Measurements from ENCODE around the gene THAP4. TPM values are rescaled to one million over a fixed set of nuclear protein-coding genes. Genes with fewer than 3 reads are reported as not detected.
"Not testable (repeated sequence)": the region's sequence is repeated elsewhere in the genome, so short reads cannot be mapped to it uniquely, and the experiment has no call there.

The THAP4 gene
- polyA plus RNA-seq, 3 donors: 38.4 to 51.2 (median 41.2) TPM

DNA sequence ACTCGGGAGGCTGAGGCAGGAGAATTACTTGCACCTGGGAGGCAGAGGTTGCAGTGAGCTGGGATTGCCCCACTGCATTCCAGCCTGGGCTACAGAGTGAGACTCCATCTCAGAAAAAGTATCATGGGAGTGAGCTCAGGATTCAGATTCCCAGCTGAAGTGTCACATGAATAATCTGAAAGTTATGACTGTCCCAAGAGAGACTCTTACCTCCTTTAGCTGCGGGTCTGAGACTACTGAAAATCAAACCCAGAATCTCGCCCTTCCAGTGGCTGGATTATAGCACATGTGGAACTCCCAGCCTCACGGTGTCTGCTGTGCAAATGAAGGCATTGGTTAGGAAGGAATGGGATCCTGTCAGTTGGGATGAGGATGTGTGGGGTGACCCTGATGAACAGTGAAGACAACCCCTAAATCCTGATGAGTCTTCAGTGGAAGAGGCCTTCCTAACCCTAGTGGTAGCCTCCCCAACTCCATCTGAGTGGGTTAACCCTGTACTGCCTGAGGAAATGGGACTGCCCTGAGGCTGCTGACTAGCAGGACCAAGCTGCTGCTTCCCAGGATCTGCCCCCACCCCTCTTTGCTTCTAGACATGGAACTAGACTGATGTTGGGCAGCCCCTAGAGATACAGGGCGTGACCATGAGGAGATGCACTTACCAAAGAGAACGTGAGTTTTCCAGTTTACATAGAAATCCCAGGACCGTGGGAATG is 61.9 kb downstream of the THAP4 start:
- H3K27ac ChIP-seq (ENCODE audit: low read depth, low read length): no peak overlapping the region
- WGBS, 3 donors: 79 to 92% (median 85%) methylated on average over 7 of the region's 7 CpGs

DNA sequence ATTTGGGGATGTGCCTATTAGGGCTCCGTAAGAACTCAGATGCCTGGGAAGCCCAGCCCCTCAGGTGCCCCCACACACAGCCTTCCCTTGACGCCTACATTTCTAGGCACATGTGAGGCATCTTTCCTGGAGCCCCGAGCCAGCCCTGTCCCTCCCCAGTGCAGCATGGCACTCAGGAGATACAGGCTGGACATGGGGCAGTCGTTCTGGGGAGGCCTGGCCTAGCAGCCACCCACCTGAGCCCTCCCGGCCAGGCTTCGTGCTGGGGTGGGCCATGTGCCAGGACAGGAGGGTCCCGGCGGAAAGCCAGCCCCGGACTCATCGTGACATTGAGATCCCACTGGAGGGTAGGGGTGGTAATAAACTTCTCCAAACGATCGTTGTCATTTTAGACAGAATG is 63.2 kb downstream of the THAP4 start:
- 87 to 93% (median 90%) methylated on average over 12 of the region's 12 CpGs for WGBS, 3 donors
- no peak overlapping the region for H3K27ac ChIP-seq (ENCODE audit: low read depth, low read length)

- H3K27ac ChIP-seq (ENCODE audit: low read depth, low read length): not testable (repeated sequence)
- 92 to 94% (median 93%) methylated on average over 15 to 20 of the region's 20 CpGs for WGBS, 3 donors
Observed at GRCh38 chr2:241572915-241573651, 63.9 kb downstream of the THAP4 start.

DNA sequence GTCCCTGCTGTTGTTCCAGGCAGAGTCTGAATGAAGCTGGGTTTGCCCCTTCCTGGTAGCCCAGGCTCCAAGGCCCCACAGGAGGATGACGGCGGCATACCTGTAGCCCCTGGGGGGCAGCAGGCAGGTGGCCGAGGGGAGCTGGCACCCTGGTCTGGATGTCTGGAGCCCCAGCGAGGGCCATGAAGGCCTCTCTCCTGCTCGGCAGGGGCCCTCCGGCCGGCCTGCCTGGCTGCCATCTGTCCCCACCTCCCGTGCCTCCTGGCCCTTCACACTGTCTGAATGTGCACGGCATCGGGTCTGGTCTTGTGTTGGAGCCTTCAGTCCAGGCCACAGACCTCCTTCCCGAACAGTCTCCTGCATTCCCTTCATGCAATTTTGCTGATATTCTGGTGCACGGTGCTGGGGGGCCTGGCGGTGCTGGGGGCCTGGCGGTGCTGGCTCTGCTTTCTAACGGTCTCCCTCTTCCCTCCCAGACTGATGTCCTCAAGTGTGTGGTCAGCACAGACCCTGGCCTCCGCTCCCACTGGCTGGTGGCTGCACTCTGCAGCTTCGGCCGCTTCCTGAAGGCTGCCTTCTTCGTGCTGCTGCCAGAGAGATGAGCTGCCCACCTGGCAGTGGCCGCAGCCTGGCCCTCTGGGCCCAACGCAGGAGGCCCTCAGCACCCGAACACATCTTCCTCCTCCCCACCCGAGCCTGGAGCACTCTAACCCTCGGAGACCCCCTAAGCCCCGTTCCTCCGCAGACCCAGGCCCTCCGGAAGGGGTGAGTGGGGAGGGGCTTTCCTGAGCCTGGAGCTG is 64.9 kb downstream of the THAP4 start:
- H3K27ac ChIP-seq (ENCODE audit: low read depth, low read length): no peak overlapping the region
- 86 to 92% (median 89%) methylated on average over 26 to 27 of the region's 27 CpGs for WGBS, 3 donors

- no peak overlapping the region for H3K27ac ChIP-seq (ENCODE audit: low read depth, low read length)
- WGBS, 3 donors: 63 to 92% (median 65%) methylated on average over 22 to 23 of the region's 23 CpGs
Observed at GRCh38 chr2:241570961-241571581, 65.9 kb downstream of the THAP4 start.

GRCh38 chr2:241569831-241570281 is 67.1 kb downstream of the THAP4 start:
- WGBS, 3 donors: 91 to 98% (median 91%) methylated on average over 23 of the region's 23 CpGs
- H3K27ac ChIP-seq (ENCODE audit: low read depth, low read length): no peak overlapping the region

GRCh38 chr2:241568726-241569125 is 68.2 kb downstream of the THAP4 start:
- no peak overlapping the region for H3K27ac ChIP-seq (ENCODE audit: low read depth, low read length)
- WGBS, 3 donors: 92 to 97% (median 93%) methylated on average over 4 of the region's 4 CpGs

GRCh38 chr2:241567776-241568175 is 69.2 kb downstream of the THAP4 start:
- 93 to 96% (median 95%) methylated on average over 7 to 8 of the region's 8 CpGs for WGBS, 3 donors
- H3K27ac ChIP-seq (ENCODE audit: low read depth, low read length): no peak overlapping the region

DNA sequence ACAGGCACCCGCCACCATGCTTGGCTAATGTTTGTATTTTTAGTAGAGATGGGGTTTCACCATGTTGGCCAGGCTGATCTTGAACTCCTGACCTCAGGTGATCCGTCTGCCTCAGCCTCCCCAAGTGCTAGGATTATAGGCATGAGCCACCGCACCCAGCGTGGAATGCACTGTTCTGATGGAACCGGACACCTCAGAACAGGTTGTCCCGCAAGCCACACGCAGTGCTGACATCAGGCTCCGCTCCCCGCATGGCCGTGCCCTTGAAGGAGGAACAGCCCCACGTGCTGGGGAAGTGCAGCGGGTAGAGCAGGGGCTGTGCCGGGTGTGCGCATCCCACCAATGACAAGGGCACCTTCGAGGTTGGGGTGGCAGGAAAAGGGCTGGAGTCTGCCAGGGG is 69.7 kb downstream of the THAP4 start:
- WGBS, 3 donors: 89 to 93% (median 89%) methylated on average over 10 to 15 of the region's 15 CpGs
- H3K27ac ChIP-seq (ENCODE audit: low read depth, low read length): not testable (repeated sequence)

GRCh38 chr2:241566468-241566867 is 70.5 kb downstream of the THAP4 start:
- H3K27ac ChIP-seq (ENCODE audit: low read depth, low read length): no peak overlapping the region
- WGBS, 3 donors: 54 to 78% (median 66%) methylated on average over 7 of the region's 7 CpGs

- not testable (repeated sequence) for H3K27ac ChIP-seq (ENCODE audit: low read depth, low read length)
- WGBS, 3 donors: 94 to 96% (median 94%) methylated on average over 11 of the region's 11 CpGs
Observed at GRCh38 chr2:241566021-241566420, 70.9 kb downstream of the THAP4 start.

- WGBS, 3 donors: 60 to 73% (median 68%) methylated on average over 10 of the region's 10 CpGs
- H3K27ac ChIP-seq (ENCODE audit: low read depth, low read length): no peak overlapping the region
Observed at GRCh38 chr2:241565411-241565810, 71.5 kb downstream of the THAP4 start.

GRCh38 chr2:241564596-241565410 is 72.2 kb downstream of the THAP4 start:
- H3K27ac ChIP-seq (ENCODE audit: low read depth, low read length): no peak overlapping the region
- WGBS, 3 donors: 71 to 84% (median 74%) methylated on average over 26 to 36 of the region's 36 CpGs

- H3K27ac ChIP-seq (ENCODE audit: low read depth, low read length): no peak overlapping the region
- WGBS, 3 donors: 62 to 79% (median 77%) methylated on average over 23 of the region's 23 CpGs
Observed at GRCh38 chr2:241563981-241564595, 72.9 kb downstream of the THAP4 start.

DNA sequence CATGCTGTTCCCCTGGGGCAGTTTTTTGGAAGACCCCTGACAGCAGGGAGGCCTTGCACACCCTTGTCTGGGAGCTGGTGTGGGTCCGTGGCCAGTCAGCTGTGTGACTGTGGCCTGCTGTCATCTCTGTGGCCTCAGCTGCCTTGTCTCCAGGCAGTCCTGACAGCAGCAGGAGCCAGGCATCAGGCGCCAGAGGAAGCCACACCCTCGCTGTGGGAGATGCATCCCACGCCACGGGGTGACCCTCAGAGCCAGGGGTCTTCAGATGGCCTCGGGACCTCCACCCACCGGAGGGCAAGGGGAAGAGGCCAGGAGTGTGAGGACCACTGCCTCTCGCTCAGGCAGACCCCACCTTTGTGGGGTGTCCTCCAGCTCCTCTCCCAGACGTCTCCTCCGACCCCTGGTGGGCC is 73.4 kb downstream of the THAP4 start:
- 63 to 90% (median 72%) methylated on average over 10 of the region's 10 CpGs for WGBS, 3 donors
- H3K27ac ChIP-seq (ENCODE audit: low read depth, low read length): no peak overlapping the region

GRCh38 chr2:241563031-241563507 is 73.9 kb downstream of the THAP4 start:
- H3K27ac ChIP-seq (ENCODE audit: low read depth, low read length): no peak overlapping the region
- 81 to 89% (median 88%) methylated on average over 13 of the region's 13 CpGs for WGBS, 3 donors

DNA sequence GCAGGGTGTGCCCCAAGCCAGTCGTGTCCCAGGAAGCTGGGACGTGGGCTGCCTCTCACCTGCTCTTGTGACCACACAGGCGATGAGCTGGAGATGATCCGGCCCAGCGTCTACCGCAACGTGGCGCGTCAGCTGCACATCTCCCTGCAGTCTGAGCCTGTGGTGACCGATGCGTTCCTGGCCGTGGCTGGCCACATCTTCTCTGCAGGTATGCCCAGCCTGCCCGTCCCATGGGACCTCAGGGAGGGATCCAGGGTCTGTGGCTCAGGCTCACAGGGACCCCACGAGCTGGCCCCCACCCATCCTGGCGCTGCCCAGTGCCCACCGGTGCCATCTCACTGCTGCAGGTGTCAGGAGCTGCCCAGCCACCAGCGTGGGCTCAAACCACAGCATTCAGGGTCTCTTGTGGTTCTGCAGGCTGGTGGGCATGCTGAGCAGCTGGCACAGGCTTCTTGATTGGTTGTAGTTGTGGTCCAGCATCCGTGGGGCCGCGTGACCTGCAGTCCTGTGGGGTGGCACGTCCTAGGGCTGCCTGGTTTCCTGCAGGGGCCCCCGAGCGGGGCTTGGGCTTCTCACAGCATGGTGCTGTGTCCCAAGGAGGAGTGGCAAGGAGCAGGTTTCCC is 74.6 kb downstream of the THAP4 start:
- no peak overlapping the region for H3K27ac ChIP-seq (ENCODE audit: low read depth, low read length)
- 83 to 89% (median 84%) methylated on average over 23 of the region's 23 CpGs for WGBS, 3 donors
